Measurements from ENCODE around the gene TBXAS1. TPM values are rescaled to one million over a fixed set of nuclear protein-coding genes. Genes with fewer than 3 reads are reported as not detected.

TBXAS1 gene
- total and polyA plus RNA-seq, 4 donors, result 19.6 to 126 (median 55.2) TPM

GRCh38 chr7:139966949-139967348 is 137.9 kb downstream of the TBXAS1 start:
- peaks cover 0 to 3% (median 0%) of the 10 kb centered on the region in 4 donors for H3K36me3 ChIP-seq (ENCODE audit: control insufficient read depth in 4 of 4, insufficient read depth in 4 of 4, low read length in 4 of 4)
- H3K27me3 ChIP-seq (ENCODE audit: control insufficient read depth in 3 of 3, insufficient read depth in 3 of 3, low read length in 2 of 3), result no peaks in the 10 kb centered on the region
- H3K9me3 ChIP-seq (ENCODE audit: control insufficient read depth in 4 of 4, insufficient read depth in 3 of 4, low read length in 3 of 4), result no peaks in the 10 kb centered on the region
- DNase-seq (no peak), ATAC-seq (ENCODE audit: insufficient read depth, low FRiP score) (no peak)
- H3K9ac ChIP-seq (ENCODE audit: insufficient read depth in 1 of 2, low read length in 2 of 2), result no peak overlapping the region
- TF ChIP-seq CTCF (IDR thresholded peaks at IDR 0.05; ENCODE audit: control extremely low read depth, extremely low read depth), result no peak
- H3K4me1 ChIP-seq (ENCODE audit: control insufficient read depth in 5 of 5, insufficient read depth in 5 of 5, low read length in 5 of 5), result no peaks in the 10 kb centered on the region
- H3K4me3 ChIP-seq, result no peak overlapping the region
- 95 to 96% methylated on average over 5 of the region's 5 CpGs for WGBS, 2 donors
- no peak overlapping the region for H3K27ac ChIP-seq (ENCODE audit: low read depth in 1 of 2, low read length in 1 of 2)

DNA sequence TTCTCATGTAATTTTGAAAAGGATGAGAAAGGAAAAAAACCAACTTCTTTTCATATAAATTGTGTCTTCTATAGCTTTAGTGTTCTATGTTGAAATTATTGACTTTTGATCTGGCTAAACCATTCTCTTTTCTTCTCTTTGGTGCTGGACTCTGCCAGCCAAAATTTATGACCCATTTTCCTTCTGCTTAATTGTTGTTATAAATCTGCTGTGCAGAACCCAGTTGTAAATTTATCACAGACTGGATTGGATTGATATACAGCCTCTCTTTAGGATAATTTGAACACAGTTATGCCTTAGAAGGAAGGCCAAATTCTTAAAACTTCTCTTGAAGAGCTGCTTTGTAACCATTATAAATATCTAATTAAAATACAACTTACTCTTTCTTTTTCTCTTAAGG is 139.9 kb downstream of the TBXAS1 start:
- H3K4me1 ChIP-seq (ENCODE audit: control insufficient read depth in 5 of 5, insufficient read depth in 5 of 5, low read length in 5 of 5), result peaks cover 0 to 11% (median 3%) of the 10 kb centered on the region in 5 donors
- H3K36me3 ChIP-seq (ENCODE audit: control insufficient read depth in 4 of 4, insufficient read depth in 4 of 4, low read length in 4 of 4), result peaks cover 0 to 3% (median 0%) of the 10 kb centered on the region in 4 donors
- no peak for ATAC-seq (ENCODE audit: insufficient read depth, low FRiP score)
- no peak overlapping the region for H3K4me3 ChIP-seq
- no peak for DNase-seq
- no peaks in the 10 kb centered on the region for H3K9me3 ChIP-seq (ENCODE audit: control insufficient read depth in 4 of 4, insufficient read depth in 3 of 4, low read length in 3 of 4)
- no peak overlapping the region for H3K27ac ChIP-seq (ENCODE audit: low read depth in 1 of 2, low read length in 1 of 2)
- TF ChIP-seq CTCF (IDR thresholded peaks at IDR 0.05; ENCODE audit: control extremely low read depth, extremely low read depth), result no peak
- no peak overlapping the region for H3K9ac ChIP-seq (ENCODE audit: insufficient read depth in 1 of 2, low read length in 2 of 2)
- H3K27me3 ChIP-seq (ENCODE audit: control insufficient read depth in 3 of 3, insufficient read depth in 3 of 3, low read length in 2 of 3), result no peaks in the 10 kb centered on the region

- peaks cover 0 to 23% (median 4%) of the 10 kb centered on the region in 5 donors for H3K4me1 ChIP-seq (ENCODE audit: control insufficient read depth in 5 of 5, insufficient read depth in 5 of 5, low read length in 5 of 5)
- H3K9me3 ChIP-seq (ENCODE audit: control insufficient read depth in 4 of 4, insufficient read depth in 3 of 4, low read length in 3 of 4), result no peaks in the 10 kb centered on the region
- no peak for TF ChIP-seq CTCF (IDR thresholded peaks at IDR 0.05; ENCODE audit: control extremely low read depth, extremely low read depth)
- H3K27me3 ChIP-seq (ENCODE audit: control insufficient read depth in 3 of 3, insufficient read depth in 3 of 3, low read length in 2 of 3), result no peaks in the 10 kb centered on the region
- peaks cover 0 to 3% (median 0%) of the 10 kb centered on the region in 4 donors for H3K36me3 ChIP-seq (ENCODE audit: control insufficient read depth in 4 of 4, insufficient read depth in 4 of 4, low read length in 4 of 4)
- DNase-seq (no peak), ATAC-seq (ENCODE audit: insufficient read depth, low FRiP score) (no peak)
- no peak overlapping the region for H3K4me3 ChIP-seq
- H3K27ac ChIP-seq (ENCODE audit: low read depth in 1 of 2, low read length in 1 of 2), result no peak overlapping the region
- no peak overlapping the region for H3K9ac ChIP-seq (ENCODE audit: insufficient read depth in 1 of 2, low read length in 2 of 2)
These were observed 143.0 kb downstream of the TBXAS1 start for GRCh38 chr7:139972029-139972428.
